Astrocyte (in vitro differentiated cells and primary cell): Measurements from ENCODE around the gene UNC50.

Source experiments
- CTCF ChIP-seq: IDR thresholded peaks from 2 replicates; pipeline ENCODE4 v1.5.1; 2011; ENCODE audit warnings: low read depth, mild to moderate bottlenecking, inconsistent platforms, low read length, moderate library complexity; ENCODE audit not compliant: insufficient read depth
- EZH2 ChIP-seq: IDR thresholded peaks from 2 replicates; pipeline ENCODE4 v1.6.1; 2012; ENCODE audit warnings: mild to moderate bottlenecking, low read length, inconsistent platforms; ENCODE audit not compliant: insufficient read depth

- no peak for TF ChIP-seq EZH2
- no peak for TF ChIP-seq CTCF
Observed at GRCh38 chr2:98579926-98580325, 28.5 kb upstream of the UNC50 start.
